B cell (primary cell): ENCODE measurements around the gene JAG2. TPM values are rescaled to one million over a fixed set of nuclear protein-coding genes. Genes with fewer than 3 reads are reported as not detected.

Source experiments
- ATAC-seq: fragments of 200-7000 bp; cut with Tn5 transposase; one replicate; pipeline ENCODE4 v1.10.0; 2021; ENCODE audit warnings: low read depth, mild to moderate bottlenecking, moderate number of reproducible peaks, moderate library complexity
- CTCF ChIA-PET: fragments of 350-600 bp; sonication (Branson Sonifier 250); formaldehyde crosslinking; loops from one replicate; lab custom pipeline; 2021; ENCODE audit warnings: antibody characterized with exemption, inconsistent platforms; lab: Charles Lee
- POLR2A ChIA-PET: fragments of 350-600 bp; sonication (Branson Sonifier 250); formaldehyde crosslinking; loops from one replicate; lab custom pipeline; 2021; ENCODE audit warnings: antibody characterized with exemption; lab: Charles Lee
- DNase-seq: peaks from one replicate; pipeline ENCODE4 v3.0.0; 2013
- H2AFZ ChIP-seq: 2 replicates; pipeline ENCODE4 v1.6.1; 2012; ENCODE audit warnings: mild to moderate bottlenecking, low read depth, low read length; ENCODE audit not compliant: insufficient read depth, poor library complexity, severe bottlenecking
- H3K27ac ChIP-seq, 2 donors: 1 replicate in 1 of 2; 2 replicates in 1 of 2; pipeline ENCODE4 v1.5.1; 2012 to 2013; ENCODE audit warnings: low read length in 2 of 2, mild to moderate bottlenecking in 2 of 2, moderate library complexity in 1 of 2
- H3K27me3 ChIP-seq, 4 experiments: fragments of 200-600 bp in 1 of 4; sonication (generic) in 1 of 4; replicated peaks in 1 of 4; 1 replicate in 2 of 4; 2 replicates in 2 of 4; pipeline versions ENCODE4 v1.6.1 to v1.7.0; 2013 to 2016; ENCODE audit warnings: low read length in 3 of 4, mild to moderate bottlenecking in 2 of 4, mixed read lengths in 1 of 4, moderate library complexity in 1 of 4; ENCODE audit not compliant: insufficient read depth in 4 of 4, control insufficient read depth in 3 of 4; ENCODE audit errors: control extremely low read depth in 1 of 4
- H3K36me3 ChIP-seq, 2 experiments: replicated peaks in 1 of 2; 1 replicate in 1 of 2; 2 replicates in 1 of 2; pipeline versions ENCODE4 v1.6.1 to v1.7.1; 2013; ENCODE audit warnings: low read length in 1 of 2; ENCODE audit not compliant: insufficient read depth in 2 of 2, control insufficient read depth in 1 of 2; ENCODE audit errors: control extremely low read depth in 1 of 2, extremely low read depth in 1 of 2
- H3K4me1 ChIP-seq, 2 donors: fragments of 200-600 bp in 1 of 2; sonication (generic) in 1 of 2; 1 replicate in 1 of 2; 2 replicates in 1 of 2; pipeline versions ENCODE4 v1.5.1 to v1.6.1; 2013 to 2017; ENCODE audit warnings: low read length in 2 of 2; ENCODE audit not compliant: control insufficient read depth in 2 of 2, insufficient read depth in 2 of 2
- H3K4me2 ChIP-seq: replicated peaks from 2 replicates; pipeline ENCODE3; 2012; ENCODE audit warnings: mild to moderate bottlenecking, low read depth, low read length; ENCODE audit not compliant: poor library complexity, severe bottlenecking
- H3K4me3 ChIP-seq, 5 experiments: fragments of 200-600 bp in 1 of 5; sonication (generic) in 1 of 5; 1 replicate in 3 of 5; 2 replicates in 2 of 5; pipeline versions ENCODE4 v1.5.1 to v1.7.0; 2011 to 2016; ENCODE audit warnings: low read length in 4 of 5, mild to moderate bottlenecking in 4 of 5, low read depth in 2 of 5, control low read depth in 1 of 5, moderate library complexity in 1 of 5; ENCODE audit not compliant: insufficient read depth in 1 of 5; ENCODE audit errors: control extremely low read depth in 1 of 5, extremely low read depth in 1 of 5
- H3K79me2 ChIP-seq: fragments of 200-600 bp; sonication (generic); one replicate; pipeline ENCODE4 v1.6.0; 2016; ENCODE audit warnings: low read length; ENCODE audit not compliant: control insufficient read depth, insufficient read depth
- H3K9ac ChIP-seq: fragments of 200-600 bp; sonication (generic); 2 replicates; pipeline ENCODE4 v1.6.1; 2017; ENCODE audit warnings: mild to moderate bottlenecking, low read length, moderate library complexity
- H3K9me3 ChIP-seq, 3 donors: one replicate each; pipeline versions ENCODE4 v1.6.1 to v1.7.1; 2013; ENCODE audit warnings: low read length in 2 of 3; ENCODE audit not compliant: control insufficient read depth in 2 of 3, insufficient read depth in 1 of 3; ENCODE audit errors: control extremely low read depth in 1 of 3
- H4K20me1 ChIP-seq: 2 replicates; pipeline ENCODE4 v1.6.0; 2012; ENCODE audit warnings: mild to moderate bottlenecking, low read length; ENCODE audit not compliant: insufficient read depth, control insufficient read depth, poor library complexity, severe bottlenecking
- H3K27ac Mint-ChIP-seq: one replicate; pipeline ENCODE4 v1.8.0; 2021; ENCODE audit warnings: mixed read lengths
- H3K27me3 Mint-ChIP-seq: one replicate; pipeline ENCODE4 v1.8.0; 2021; ENCODE audit warnings: mixed read lengths
- H3K4me1 Mint-ChIP-seq: one replicate; pipeline ENCODE4 v1.8.0; 2021; ENCODE audit warnings: mixed read lengths
- H3K4me3 Mint-ChIP-seq: one replicate; pipeline ENCODE4 v1.8.0; 2021; ENCODE audit warnings: mixed read lengths
- H3K9me3 Mint-ChIP-seq: one replicate; pipeline ENCODE4 v1.8.0; 2022; ENCODE audit warnings: mixed read lengths; ENCODE audit not compliant: insufficient read depth
- CTCF ChIP-seq: fragments of 200-600 bp; IDR thresholded peaks from one replicate; pipeline ENCODE4 v1.8.0; 2022; ENCODE audit warnings: antibody characterized with exemption, mild to moderate bottlenecking
- EZH2 ChIP-seq: IDR thresholded peaks from 2 replicates; pipeline ENCODE4 v1.6.1; 2012; ENCODE audit warnings: borderline replicate concordance, low read depth, mild to moderate bottlenecking, moderate library complexity, low read length; ENCODE audit not compliant: insufficient read depth, poor library complexity, severe bottlenecking
- WGBS: methylation state at CpG from one replicate; pipeline ENCODE4 v1.1.5; 2013; ENCODE audit warnings: missing lambda C conversion rate; ENCODE audit not compliant: insufficient coverage; 5-methylcytosine and 5-hydroxymethylcytosine counted together
- intact Hi-C: fragments of 100-400 bp; cut with micrococcal nuclease; formaldehyde crosslinking; loops from one replicate; pipeline ENCODE4 v1.10.0; 2022
- polyA plus RNA-seq: library from polyadenylated mRNA; depleted of rRNA; stranded (reverse); fragments of >200 nt; gene quantifications from 2 replicates; pipeline ENCODE4 v1.2.3, GENCODE V29; 2012
- total RNA-seq, 2 donors: library from RNA; stranded (reverse); fragments of 120-200 nt in 1 of 2; gene quantifications; 1 replicate in 1 of 2; 2 replicates in 1 of 2; pipeline versions ENCODE4 v1.2.3 to v1.2.4, GENCODE V29; 2013 to 2022

JAG2 gene
- total and polyA plus RNA-seq, 2 donors (not counting 1 experiment from before 2014, with no cell fraction given), result 0.27 to 0.34 TPM

GRCh38 chr14:105153331-105153731 is 15.2 kb downstream of the JAG2 start:
- Histone ChIP-seq H2AFZ (no peak overlapping the region), H3K36me3 (no peaks in the 10 kb centered on the region), H3K4me3 (no peak overlapping the region), H3K79me2 (no peaks in the 10 kb centered on the region), H3K4me2 (no peak overlapping the region), H3K27me3 (no peaks in the 10 kb centered on the region), H3K9ac (no peak overlapping the region), H3K4me1 (no peaks in the 10 kb centered on the region), H4K20me1 (no peaks in the 10 kb centered on the region), H3K9me3 (peaks cover 0 to 7% (median 0%) of the 10 kb centered on the region in 3 donors), H3K27ac (no peak overlapping the region)
- Mint-ChIP-seq H3K4me3 (no peak overlapping the region), H3K27ac (no peak overlapping the region), H3K27me3 (peaks cover 4% of the 10 kb centered on the region), H3K4me1 (no peaks in the 10 kb centered on the region), H3K9me3 (no peaks in the 10 kb centered on the region)
- CTCF ChIA-PET, result no interaction called here
- TF ChIP-seq CTCF (no peak), EZH2 (no peak)
- DNase-seq (no peak), ATAC-seq (no peak)
- POLR2A ChIA-PET, result no interaction called here
- intact Hi-C loops, result no loop called here
- WGBS, result 76% methylated on average over 17 of the region's 18 CpGs

- Histone ChIP-seq H3K4me3 (no peak overlapping the region), H3K27me3 (no peaks in the 10 kb centered on the region), H3K9me3 (peaks cover 0 to 7% (median 0%) of the 10 kb centered on the region in 3 donors), H3K36me3 (no peaks in the 10 kb centered on the region), H3K9ac (no peak overlapping the region), H2AFZ (no peak overlapping the region), H3K79me2 (no peaks in the 10 kb centered on the region), H4K20me1 (no peaks in the 10 kb centered on the region), H3K27ac (no peak overlapping the region), H3K4me1 (no peaks in the 10 kb centered on the region), H3K4me2 (no peak overlapping the region)
- no peak overlapping the region for H3K4me3 Mint-ChIP-seq
- intact Hi-C loops, result no loop called here
- H3K9me3 Mint-ChIP-seq, result no peaks in the 10 kb centered on the region
- 75% methylated on average over 14 of the region's 14 CpGs for WGBS
- H3K27me3 Mint-ChIP-seq, result peaks cover 4% of the 10 kb centered on the region
- ChIA-PET POLR2A (no interaction called here), CTCF (no interaction called here)
- no peak for ATAC-seq
- TF ChIP-seq CTCF, result no peak
- no peak for TF ChIP-seq EZH2
- DNase-seq, result no peak
- no peaks in the 10 kb centered on the region for H3K4me1 Mint-ChIP-seq
- no peak overlapping the region for H3K27ac Mint-ChIP-seq
These were observed 15.8 kb downstream of the JAG2 start for GRCh38 chr14:105152794-105153241.
